Kidney tubule cell (primary cell): ENCODE data around the gene C2orf15.
"Not testable (repeated sequence)": the region's sequence is repeated elsewhere in the genome, so short reads cannot be mapped to it uniquely, and the experiment has no call there.

ENCODE experiments used
- DNase-seq: peaks from one replicate; pipeline ENCODE4 v3.0.0-alpha.2; 2018; ENCODE audit warnings: low spot score

The C2orf15 gene, protein sequence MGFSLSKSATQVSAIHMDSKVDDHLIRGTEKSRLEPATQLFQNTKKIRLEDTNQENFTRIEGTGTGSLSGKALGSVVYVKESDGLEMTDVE

DNA sequence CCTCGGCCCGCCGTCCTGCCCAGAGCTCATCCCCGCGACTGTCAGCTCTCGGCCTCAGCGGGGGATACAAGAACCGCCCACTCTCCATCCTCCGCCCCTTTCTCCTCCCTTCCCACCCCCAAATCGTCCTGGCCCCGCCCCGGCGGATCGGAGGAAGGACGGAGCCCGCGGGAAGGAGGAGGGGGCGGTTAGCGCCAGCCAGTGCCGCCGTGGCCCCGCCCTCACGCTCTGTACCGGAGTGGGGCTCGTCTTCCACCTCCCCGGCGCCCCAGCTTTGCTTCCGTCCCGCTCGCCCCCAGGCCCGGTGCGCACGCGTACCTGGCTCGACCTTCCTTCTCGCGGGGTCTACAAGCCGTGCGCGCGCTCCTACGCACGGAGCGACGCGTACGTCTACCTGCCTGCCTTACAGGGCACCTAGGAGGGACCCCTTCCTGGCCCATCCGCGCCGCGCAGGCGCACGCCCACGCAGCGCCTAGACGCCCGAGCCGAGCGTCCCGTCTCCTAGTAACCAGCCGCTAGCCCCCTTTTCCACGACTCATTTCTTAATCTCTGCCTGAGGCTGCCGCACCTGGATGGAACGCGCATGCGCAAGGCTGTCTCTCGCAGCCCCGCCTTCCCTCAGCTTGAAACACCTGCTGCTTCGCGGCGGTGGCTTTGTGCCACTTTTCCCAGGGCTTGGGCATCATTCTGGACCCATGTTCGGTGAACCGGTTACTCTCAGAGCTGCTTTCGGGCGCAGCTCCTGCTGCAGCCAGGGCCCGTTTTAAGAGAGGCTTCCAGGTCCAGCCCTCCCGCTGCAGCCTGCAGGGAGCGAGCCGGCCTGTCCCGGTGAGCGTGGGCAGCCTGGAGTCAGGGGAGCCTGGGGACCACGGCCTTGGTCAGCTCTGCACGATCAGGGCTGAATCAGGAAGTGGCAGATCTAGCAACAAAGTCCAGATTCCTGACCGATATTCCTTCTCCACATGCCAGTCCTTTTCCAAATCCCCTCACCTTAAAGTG, at the start of gene C2orf15:
C2orf15 (plus strand) TSS at position 598 of the 999 bp plus-strand sequence. CDS start 8,852 bp downstream, outside the sequence.
- DNase-seq, result peak; percentile 96

DNA sequence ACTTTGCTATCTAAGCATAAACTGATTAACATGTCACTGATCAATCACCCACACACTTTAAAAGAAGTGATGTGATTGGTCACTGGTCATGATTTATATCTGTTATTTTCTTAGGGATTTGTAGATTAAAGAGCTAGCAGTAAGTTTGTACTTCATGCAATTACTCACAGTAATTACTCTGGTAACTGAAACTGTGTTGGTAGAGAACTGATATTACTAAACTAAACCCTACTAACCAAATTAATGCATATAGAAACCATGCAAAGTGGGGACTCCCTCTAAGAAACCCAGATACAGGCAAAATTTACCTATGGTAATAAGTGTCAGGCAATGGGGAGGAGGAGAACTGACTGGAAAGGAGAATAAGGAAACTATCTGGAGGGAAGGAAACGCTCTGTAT, 44.8 kb upstream of the C2orf15 start:
- no peak for DNase-seq

DNA sequence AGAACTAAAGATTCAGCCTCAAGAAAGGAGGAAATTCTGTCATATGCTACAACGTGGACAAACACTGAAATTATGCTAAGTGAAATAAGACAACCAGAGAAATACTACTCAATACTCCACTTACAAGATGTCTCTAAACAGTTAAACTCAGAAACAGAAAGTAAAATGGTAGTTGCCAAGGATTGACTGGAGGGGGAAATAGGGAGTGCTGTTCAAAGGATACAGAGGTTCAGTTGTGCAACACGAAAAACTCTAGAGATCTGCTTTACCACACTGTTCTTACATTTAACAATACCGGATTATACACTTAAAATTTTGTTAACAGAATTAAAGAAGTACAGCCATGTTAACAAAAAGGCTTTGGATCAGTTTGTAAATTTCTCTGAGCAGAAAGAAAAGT, 39.8 kb upstream of the C2orf15 start:
- DNase-seq, result no peak

DNA sequence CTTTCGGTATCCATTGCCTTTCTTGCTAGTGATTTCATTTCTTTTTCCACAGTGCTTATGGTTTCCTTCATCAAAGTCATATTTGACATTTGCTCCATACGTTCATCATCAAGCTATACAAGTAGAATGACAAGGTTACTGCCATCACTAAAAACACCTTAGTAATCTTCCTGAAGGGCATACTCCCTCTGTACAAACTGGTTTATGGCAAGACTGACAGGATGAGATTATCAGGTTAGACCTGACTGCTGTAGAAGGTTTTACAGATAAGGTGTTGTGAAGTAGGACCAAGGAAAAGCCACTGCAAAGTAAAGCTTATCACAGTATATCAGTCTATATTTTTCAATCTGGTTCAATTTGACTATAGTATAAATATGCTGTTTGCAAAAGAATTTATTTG, 37.5 kb upstream of the C2orf15 start:
- no peak for DNase-seq

DNA sequence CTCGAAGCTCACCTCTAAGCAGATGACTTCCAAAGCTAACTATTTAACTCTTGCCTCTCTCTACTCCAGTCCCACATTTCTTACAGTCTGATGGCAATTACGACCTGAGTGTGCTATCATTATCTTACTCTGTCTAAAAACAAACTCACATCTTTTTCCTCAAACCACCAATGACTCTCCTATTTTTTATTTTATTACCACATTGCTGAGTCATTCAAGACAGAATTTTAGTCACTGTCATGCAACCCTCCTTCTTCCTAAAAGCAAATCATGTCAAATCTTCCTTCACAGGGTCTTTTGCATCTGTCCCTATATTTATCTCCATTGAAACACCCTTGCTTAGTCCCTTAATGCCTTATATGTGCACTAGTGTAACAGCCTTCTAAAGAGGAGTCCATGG, 34.6 kb upstream of the C2orf15 start:
- peak; percentile 4 for DNase-seq

DNA sequence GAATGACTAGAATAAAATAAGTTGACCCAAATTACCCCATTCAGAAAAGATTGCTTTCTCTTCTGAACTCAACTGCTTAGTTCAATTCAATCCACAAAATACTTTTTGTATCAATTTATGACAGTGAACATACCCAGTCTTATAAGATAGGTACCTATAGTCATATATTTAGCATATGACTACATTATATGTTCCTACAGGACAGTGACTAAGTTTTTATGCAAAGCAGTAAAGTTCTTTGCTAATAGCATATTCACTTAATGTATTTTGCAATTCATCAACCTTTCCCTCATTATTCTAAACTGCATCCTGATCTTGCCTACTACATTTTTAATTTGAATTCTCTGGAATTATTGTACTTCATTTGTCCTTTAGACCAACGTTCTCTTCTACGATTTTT, 30.3 kb upstream of the C2orf15 start:
- no peak for DNase-seq

DNA sequence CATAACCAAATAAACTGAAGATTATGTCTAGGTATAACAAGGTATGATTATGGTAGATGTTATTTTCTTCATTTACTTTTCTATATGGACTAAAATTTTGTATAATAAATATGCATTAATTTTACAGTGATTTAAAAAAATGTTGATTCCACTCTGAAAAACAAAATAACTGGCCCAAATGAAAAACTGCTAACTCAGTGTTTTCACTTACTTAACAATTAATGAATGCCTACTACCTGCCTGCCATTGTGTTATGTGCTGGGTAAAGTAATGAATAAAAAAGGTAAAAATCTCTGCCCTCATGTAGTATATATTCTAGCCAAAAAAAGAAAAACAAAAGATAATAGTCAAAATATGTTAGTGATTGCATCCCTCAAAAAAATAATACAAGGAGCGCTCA, 29.6 kb upstream of the C2orf15 start:
- no peak for DNase-seq

DNA sequence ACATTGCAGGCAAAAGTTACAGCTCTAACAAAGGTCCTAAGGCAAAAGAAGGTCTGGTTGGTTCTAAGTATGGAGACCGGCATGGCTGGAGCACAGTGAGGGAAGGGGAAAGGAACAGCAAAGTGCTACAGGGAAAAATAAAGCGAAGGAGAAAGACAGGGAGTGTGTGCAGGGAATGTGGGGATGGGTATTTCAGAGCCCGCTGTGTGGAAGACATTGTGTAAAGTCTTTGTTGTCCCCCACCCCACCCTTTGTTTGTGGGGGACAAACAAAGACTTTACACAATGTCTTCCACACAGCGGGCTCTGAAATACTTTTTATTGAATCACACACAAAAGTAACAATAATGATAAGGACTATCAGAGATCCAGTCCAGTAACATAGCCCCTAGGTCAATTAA, 28.9 kb upstream of the C2orf15 start:
- DNase-seq, result no peak

DNA sequence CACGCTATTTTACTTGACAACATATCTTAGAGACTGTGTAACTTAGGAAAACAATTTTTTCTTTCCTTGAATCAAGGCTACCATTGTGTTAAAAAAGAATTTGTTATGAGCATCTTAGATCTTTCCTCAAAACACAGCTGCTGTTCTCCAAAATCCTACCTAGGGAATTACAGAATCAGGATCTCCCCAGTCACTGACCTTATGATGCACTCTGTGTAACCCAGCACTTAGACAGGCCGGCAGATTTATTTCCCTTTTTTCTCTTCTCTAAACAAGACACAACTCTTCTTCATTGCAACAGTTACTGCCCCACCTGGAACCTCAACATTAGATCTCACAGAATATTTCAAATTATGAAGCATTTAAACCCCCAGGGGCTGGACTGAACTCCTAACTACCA, 13.5 kb upstream of the C2orf15 start:
- no peak for DNase-seq

DNA sequence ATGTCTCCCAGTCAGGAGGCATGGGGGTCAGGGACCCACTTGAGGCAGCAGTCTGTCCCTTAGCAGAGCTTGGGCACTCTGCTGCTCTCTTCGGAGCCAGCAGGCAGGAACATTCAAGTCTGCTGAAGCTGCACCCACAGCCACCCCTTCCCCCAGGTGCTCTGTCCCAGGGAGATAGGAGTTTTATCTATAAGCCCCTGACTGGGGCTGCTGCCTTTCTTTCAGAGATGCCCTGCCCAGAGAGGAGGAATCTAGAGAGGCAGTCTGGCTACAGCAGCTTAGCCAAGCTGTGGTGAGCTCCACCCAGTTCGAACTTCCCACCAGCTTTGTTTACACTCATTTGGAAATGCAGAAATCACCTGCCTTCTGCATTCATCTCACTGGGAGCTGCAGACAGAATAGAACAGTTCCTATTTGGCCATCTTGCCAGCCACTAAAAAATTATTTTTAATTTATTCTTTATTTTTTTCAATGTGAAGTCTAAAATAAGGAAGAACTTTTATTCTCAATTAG, 6.4 kb upstream of the C2orf15 start:
- DNase-seq, result not testable (repeated sequence)

DNA sequence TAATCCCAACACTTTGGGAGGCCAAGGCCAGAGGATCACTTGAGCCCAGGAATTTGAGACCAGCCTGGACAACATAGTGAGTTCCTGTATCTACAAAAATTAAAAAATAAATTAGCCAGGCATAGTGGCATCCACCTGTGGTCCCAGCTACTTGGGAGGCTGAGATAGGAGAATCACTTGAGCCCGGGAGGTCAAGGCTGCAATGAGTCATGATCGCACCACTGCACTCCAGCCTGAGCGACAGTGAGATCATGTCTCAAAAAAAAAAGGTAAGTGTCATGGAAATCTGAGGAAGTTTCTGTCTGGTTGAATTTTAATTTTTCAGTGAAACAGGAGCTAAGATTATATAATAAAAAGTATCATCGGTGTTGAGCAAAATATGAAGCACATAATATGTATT, 2.5 kb upstream of the C2orf15 start:
- DNase-seq, result peak; percentile 80

DNA sequence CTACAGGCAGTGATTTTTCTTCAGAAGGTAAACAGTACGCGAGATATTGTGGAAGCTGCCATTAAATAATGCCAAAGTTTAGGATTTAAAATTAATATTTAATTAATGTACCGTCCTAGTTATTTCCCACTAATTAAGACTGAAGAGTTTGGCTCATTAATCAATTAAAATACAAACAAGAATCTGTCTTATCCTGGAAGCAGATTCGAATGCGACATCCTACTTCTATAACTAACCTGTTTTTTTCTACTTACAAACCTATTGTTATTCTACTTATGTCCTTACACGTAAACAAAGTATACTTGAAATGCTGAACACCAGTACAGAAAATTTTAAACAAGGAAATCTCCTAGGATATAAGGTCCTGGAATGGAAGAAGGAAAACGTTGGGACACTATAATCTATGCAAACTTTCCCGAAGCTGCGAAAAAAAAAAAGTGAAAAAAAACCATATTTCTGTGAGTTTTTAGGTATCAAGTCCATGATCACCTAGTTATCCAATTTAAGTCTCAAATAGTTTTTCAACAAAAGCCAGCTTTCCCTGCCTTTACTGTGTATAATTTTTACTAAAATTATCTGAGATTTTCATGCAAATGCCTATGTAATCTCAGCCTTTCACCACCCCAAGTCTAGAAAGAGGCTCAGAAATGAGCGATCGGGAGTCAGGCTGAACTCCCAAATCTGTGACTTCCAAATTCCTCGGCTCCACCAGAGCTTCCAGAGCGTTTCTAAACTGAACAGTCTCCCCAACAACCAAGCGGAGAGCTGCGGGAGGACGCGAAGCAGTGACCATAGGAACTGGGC, 1.2 kb upstream of the C2orf15 start:
- DNase-seq, result peak; percentile 74

DNA sequence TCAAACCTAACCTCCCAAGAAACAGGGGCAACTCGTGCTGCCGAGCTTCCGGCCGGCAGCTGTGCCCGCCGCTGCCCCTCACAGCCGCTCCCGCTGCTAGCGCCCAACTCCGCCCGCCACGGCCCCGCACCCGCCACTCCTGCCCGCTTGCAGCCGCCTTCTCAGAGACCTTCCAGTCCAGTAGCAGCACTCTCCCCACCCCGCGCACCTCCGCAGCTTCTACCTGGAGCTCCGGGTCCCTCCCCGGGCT, 722 bp upstream of the C2orf15 start:
- DNase-seq, result no peak

DNA sequence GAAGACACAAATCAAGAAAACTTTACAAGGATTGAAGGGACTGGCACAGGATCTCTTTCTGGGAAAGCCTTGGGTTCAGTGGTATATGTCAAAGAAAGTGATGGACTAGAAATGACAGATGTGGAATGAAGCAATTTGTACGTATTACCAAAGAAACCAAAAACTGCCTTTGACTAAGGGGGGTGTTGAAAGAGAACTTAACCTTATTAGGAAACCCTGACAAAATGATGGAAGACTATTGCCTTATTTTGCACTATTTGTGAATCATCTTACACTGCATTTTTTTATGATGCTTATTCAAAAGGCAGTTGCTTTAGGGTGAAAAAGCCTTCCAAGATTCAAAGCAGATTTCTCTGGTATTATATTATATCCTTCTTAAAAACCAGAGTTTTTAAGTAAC, 9.2 kb downstream of the C2orf15 start:
- DNase-seq, result no peak

DNA sequence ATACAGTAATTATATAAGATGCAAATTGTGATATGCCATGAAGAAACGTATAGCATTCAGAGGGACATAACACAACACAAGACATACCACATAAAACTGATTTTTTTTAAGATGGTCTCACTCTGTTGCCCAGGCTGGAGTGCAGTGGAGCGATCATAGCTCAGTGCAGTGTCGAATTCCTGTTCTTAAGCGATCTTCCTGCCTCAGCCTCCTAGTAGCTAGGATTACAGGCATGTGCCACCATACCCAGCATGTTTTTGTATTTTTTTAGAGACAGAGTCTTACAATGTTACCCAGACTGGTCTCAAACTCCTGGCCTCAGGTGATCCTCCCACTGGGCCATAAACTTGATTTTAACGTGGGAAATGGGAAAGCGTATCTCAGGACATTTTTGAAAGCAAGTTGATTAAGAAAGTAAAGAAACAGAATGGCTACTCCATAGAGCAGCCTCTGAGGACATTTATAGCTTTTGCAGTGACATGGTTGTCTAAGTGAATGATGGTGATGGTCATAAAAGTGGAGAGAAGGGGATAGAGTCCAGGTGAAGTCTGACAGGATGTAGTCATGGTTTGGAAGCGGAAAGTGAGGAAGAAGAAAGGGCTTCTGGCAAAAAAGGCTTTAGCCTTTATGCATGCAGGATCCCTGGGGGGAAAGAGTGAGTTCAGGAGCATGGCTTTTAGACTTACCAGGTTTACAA, 10.8 kb downstream of the C2orf15 start:
- DNase-seq, result no peak

DNA sequence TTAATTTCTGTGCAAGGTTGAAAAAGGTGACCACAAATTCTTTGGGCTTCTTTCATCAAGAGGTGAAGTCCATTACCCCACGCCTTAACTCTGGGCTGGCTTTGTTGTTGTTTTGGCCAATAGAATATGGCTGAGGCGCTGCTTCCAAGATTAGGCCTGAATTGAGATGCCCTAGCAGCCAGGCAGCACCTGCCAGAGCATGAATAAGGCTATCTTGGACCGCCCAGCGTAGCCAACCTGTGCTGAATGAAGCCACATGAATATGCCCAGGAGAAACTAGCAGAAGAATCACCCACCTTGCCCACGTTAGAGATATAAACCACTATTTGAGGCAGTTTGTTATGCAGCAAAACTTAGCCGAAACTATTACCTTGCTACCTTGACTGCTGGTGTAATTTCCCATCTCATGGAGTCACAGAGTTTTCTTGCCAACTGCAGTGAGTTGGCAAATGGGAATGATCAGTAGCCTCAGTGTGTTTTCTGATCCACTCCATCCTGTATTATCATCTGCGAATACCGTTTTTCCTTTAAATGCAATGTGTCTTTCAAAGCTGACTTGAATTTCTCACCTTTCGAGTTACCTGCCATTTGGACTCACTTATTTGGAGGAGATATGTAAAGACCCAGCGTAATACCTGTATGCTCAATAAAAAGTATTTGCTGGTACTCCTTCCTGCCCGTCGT, 12.6 kb downstream of the C2orf15 start:
- DNase-seq, result peak; percentile 10

DNA sequence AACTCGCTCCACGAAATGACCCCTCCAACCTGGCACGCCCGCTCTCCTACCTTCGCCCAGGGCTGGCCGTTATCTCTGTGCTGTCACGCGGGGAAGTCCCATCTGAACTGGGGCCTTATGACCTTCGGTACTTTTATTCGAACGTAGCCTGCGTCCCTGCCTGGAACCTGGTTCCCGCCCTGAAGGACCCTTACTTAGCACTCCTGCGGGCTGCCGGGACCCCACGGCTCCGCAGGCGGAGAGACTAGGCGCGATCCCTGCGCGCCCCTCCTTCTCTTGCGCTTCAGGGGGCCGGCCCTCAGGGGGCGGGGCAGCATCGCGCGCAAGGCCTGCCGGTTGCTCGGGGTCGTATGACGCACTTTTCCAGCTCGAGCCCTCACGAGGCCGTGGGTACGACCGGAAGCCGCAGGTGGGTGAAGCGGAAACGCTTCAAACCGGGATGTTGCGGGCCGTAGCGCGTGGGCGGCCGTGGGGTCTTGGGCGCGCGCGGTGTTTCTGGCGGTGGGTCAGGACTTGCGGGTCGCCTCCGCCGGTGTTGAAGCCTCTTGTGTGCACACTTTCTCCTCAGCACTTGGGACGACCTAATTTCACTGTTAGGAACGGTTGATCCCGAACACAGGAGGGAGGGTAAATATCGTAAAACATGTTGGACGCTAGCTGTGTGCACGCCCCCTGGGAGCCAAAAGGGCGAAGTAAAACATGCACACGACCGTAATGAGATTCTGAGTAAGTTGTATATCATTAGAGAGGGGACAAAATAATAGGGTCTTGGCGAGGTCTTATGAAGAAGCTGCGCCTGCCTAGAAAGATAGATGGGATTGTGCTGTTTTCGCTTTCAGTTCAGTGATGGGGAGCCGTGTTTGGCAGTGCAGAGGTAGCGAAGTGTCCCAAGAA, 13.4 kb downstream of the C2orf15 start, which contains the start of the genes LIPT1 and TSGA10:
LIPT1 (plus strand) TSS at position 325 of the 894 bp plus-strand sequence. CDS start 6,991 bp downstream, outside the sequence.
TSGA10 (minus strand) TSS at position 300 of the 894 bp plus-strand sequence. CDS start 45,503 bp downstream, outside the sequence.
- DNase-seq, result peak; percentile 93

DNA sequence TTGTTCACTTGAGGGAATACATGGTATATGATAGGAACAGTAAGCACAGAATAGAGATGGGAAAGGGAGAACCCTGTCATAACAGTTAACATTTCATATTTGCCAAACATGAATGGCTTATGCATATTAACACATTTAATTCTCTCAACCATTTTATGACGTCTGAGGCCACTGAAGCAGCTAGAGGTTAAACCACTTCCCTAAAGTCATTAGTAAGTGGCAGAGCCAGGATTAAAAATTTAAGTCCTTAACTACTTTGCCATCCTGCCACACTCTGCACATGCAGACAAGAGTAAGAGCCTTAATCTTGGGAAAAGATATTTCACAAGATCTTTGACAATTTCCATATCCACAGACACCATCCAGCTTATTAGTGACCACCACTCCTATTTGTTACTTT, 15.4 kb downstream of the C2orf15 start:
- DNase-seq, result no peak

DNA sequence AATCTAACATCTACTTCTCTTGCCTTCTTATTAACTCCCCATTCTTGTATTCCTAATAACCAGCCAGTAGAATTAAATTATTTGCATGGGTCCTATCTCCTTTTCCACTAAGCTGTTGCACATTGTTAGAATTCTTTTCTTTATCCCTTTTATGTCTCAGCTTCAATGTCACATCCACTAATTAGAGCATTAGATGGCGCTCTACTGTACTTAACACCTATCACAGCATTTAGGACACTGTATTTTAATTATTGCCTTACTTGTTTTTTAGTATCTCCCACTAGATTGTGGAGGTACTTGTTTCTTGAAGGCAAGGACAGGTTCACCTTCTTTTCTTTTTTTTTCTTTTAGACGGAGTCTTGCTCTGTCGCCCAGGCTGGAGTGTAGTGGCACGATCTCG, 17.1 kb downstream of the C2orf15 start:
- no peak for DNase-seq

DNA sequence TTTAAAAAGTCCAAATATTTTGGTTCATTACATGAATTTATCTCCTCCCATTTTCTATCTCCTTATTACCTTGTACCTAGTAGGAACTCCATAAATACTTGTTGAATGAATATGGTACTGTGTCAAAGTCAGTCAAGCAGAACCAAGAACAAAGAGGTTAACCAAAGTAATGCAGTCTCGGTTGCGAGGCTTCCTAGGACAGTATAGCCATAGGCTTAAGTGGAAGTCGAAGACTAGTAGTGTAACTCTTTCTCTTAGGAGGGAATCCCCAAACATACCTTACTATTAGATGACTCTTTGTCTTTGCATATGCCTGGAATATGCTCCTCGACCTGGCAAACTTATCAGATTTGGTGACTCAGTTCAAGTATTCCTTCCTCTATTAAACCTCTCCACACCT, 18.1 kb downstream of the C2orf15 start:
- DNase-seq, result peak; percentile 68
